Activated CD4-positive, alpha-beta memory T cell treated with anti-CD3 and anti-CD28 coated beads, Interleukin-2, amount 10 ng/mL, durations not matched to agents 7 days and 5 days (primary cell): ENCODE results near the gene TLK2. TPM values are rescaled to one million over a fixed set of nuclear protein-coding genes. Genes with fewer than 3 reads are reported as not detected.
"Not testable (repeated sequence)": the region's sequence is repeated elsewhere in the genome, so short reads cannot be mapped to it uniquely, and the experiment has no call there.

Experiments
- CTCF ChIA-PET: fragments of 350-600 bp; sonication (Branson Sonifier 250); formaldehyde crosslinking; loops from one replicate; lab custom pipeline; 2021; ENCODE audit warnings: antibody characterized with exemption, inconsistent platforms; lab: Charles Lee
- POLR2A ChIA-PET: fragments of 350-600 bp; sonication (Branson Sonifier 250); formaldehyde crosslinking; loops from one replicate; lab custom pipeline; 2021; ENCODE audit warnings: antibody characterized with exemption; lab: Charles Lee
- DNase-seq: peaks from one replicate; pipeline ENCODE4 v3.0.0-alpha.2; 2020
- H3K27ac Mint-ChIP-seq: one replicate; pipeline ENCODE4 v1.8.0; 2021; ENCODE audit warnings: mild to moderate bottlenecking, mixed read lengths
- H3K27me3 Mint-ChIP-seq: one replicate; pipeline ENCODE4 v1.8.0; 2021; ENCODE audit warnings: mixed read lengths
- H3K36me3 Mint-ChIP-seq: one replicate; pipeline ENCODE4 v1.8.0; 2021; ENCODE audit warnings: low read depth, mixed read lengths
- H3K4me1 Mint-ChIP-seq: one replicate; pipeline ENCODE4 v1.8.0; 2021; ENCODE audit warnings: mixed read lengths
- H3K4me3 Mint-ChIP-seq: one replicate; pipeline ENCODE4 v1.8.0; 2021; ENCODE audit warnings: mild to moderate bottlenecking, mixed read lengths
- H3K9me3 Mint-ChIP-seq: one replicate; pipeline ENCODE4 v1.8.0; 2021; ENCODE audit warnings: mixed read lengths
- total RNA-seq, 2 experiments: library from RNA; stranded (reverse); gene quantifications; one replicate each; pipeline ENCODE4 v1.2.3, GENCODE V29; 2021

Gene TLK2
- 10 to 100 TPM; 42.2 to 46.1 TPM for total RNA-seq

- H3K27me3 Mint-ChIP-seq = no peaks in the 10 kb centered on the region
- H3K9me3 Mint-ChIP-seq = no peaks in the 10 kb centered on the region
- peak within 1 kb of the TSS; percentile 93 for H3K27ac Mint-ChIP-seq
- ChIA-PET POLR2A (no interaction called here), CTCF (no interaction called here)
- peaks cover 18% of the 10 kb centered on the region for H3K36me3 Mint-ChIP-seq
- peak; percentile 82 for DNase-seq
- H3K4me3 Mint-ChIP-seq = peak within 1 kb of the TSS; percentile 91
- H3K4me1 Mint-ChIP-seq = peaks cover 32% of the 10 kb centered on the region
These were observed at the start of gene TLK2 for GRCh38 chr17:62478424-62478879. TLK2 (plus strand) TSS chr17:62478825; CDS start chr17:62481126, 2,301 bp downstream.

GRCh38 chr17:62435251-62435650 is 43.4 kb upstream of the TLK2 start:
- POLR2A ChIA-PET, H3K4me3 Mint-ChIP-seq: not testable (repeated sequence)
- H3K36me3 Mint-ChIP-seq = peaks cover 12% of the 10 kb centered on the region

GRCh38 chr17:62441181-62441580 is 37.4 kb upstream of the TLK2 start:
- CTCF ChIA-PET = interaction anchor here (0.7 kb wide), 1 partner anchor 122 kb away, joined by 3 read pairs; no protein-coding TSS in a partner anchor
- H3K4me1 Mint-ChIP-seq, H3K27ac Mint-ChIP-seq, POLR2A ChIA-PET, H3K4me3 Mint-ChIP-seq, H3K9me3 Mint-ChIP-seq, DNase-seq, H3K27me3 Mint-ChIP-seq: not testable (repeated sequence)
- peaks cover 25% of the 10 kb centered on the region for H3K36me3 Mint-ChIP-seq

More at GRCh38 chr17:62435251-62435650, 43.4 kb upstream of the TLK2 start:
- H3K4me1 Mint-ChIP-seq, DNase-seq, H3K9me3 Mint-ChIP-seq, H3K27ac Mint-ChIP-seq, CTCF ChIA-PET, H3K27me3 Mint-ChIP-seq: not testable (repeated sequence)

- H3K27me3 Mint-ChIP-seq = no peaks in the 10 kb centered on the region
- H3K36me3 Mint-ChIP-seq = peaks cover 37% of the 10 kb centered on the region
- H3K9me3 Mint-ChIP-seq = no peaks in the 10 kb centered on the region
- DNase-seq = no peak
- POLR2A ChIA-PET = no interaction called here
- CTCF ChIA-PET = no interaction called here
- H3K27ac Mint-ChIP-seq = no peak overlapping the region
- H3K4me1 Mint-ChIP-seq = no peaks in the 10 kb centered on the region
- H3K4me3 Mint-ChIP-seq = no peak overlapping the region
These were observed 34.6 kb upstream of the TLK2 start for GRCh38 chr17:62444063-62444462.

GRCh38 chr17:62445791-62446190 is 32.8 kb upstream of the TLK2 start:
- H3K27ac Mint-ChIP-seq, CTCF ChIA-PET, H3K4me1 Mint-ChIP-seq: not testable (repeated sequence)

GRCh38 chr17:62452195-62452594 is 26.4 kb upstream of the TLK2 start:
- POLR2A ChIA-PET = not testable (repeated sequence)

More at GRCh38 chr17:62445791-62446190, 32.8 kb upstream of the TLK2 start:
- H3K9me3 Mint-ChIP-seq, POLR2A ChIA-PET, H3K4me3 Mint-ChIP-seq, H3K27me3 Mint-ChIP-seq, DNase-seq: not testable (repeated sequence)
- H3K36me3 Mint-ChIP-seq = peaks cover 36% of the 10 kb centered on the region

GRCh38 chr17:62453041-62453440 is 25.6 kb upstream of the TLK2 start:
- CTCF ChIA-PET, DNase-seq, H3K27me3 Mint-ChIP-seq, H3K27ac Mint-ChIP-seq, H3K9me3 Mint-ChIP-seq, H3K4me3 Mint-ChIP-seq, POLR2A ChIA-PET, H3K36me3 Mint-ChIP-seq: not testable (repeated sequence)
- peaks cover 15% of the 10 kb centered on the region for H3K4me1 Mint-ChIP-seq

More at GRCh38 chr17:62452195-62452594, 26.4 kb upstream of the TLK2 start:
- DNase-seq, H3K27me3 Mint-ChIP-seq, H3K9me3 Mint-ChIP-seq, H3K4me3 Mint-ChIP-seq, H3K27ac Mint-ChIP-seq, CTCF ChIA-PET: not testable (repeated sequence)
- Mint-ChIP-seq H3K4me1 (peaks cover 11% of the 10 kb centered on the region), H3K36me3 (peaks cover 16% of the 10 kb centered on the region)

GRCh38 chr17:62453656-62454055 is 25.0 kb upstream of the TLK2 start:
- POLR2A ChIA-PET, H3K36me3 Mint-ChIP-seq, H3K27me3 Mint-ChIP-seq, H3K9me3 Mint-ChIP-seq, H3K4me3 Mint-ChIP-seq, DNase-seq, H3K27ac Mint-ChIP-seq, CTCF ChIA-PET: not testable (repeated sequence)
- peaks cover 21% of the 10 kb centered on the region for H3K4me1 Mint-ChIP-seq

GRCh38 chr17:62454111-62454510 is 24.5 kb upstream of the TLK2 start:
- POLR2A ChIA-PET, H3K9me3 Mint-ChIP-seq, DNase-seq, CTCF ChIA-PET, H3K27ac Mint-ChIP-seq, H3K36me3 Mint-ChIP-seq, H3K4me3 Mint-ChIP-seq, H3K27me3 Mint-ChIP-seq: not testable (repeated sequence)
- H3K4me1 Mint-ChIP-seq = peaks cover 23% of the 10 kb centered on the region

- Mint-ChIP-seq H3K9me3 (no peaks in the 10 kb centered on the region), H3K4me3 (no peak overlapping the region), H3K4me1 (peaks cover 23% of the 10 kb centered on the region), H3K27ac (no peak overlapping the region), H3K36me3 (peaks cover 4% of the 10 kb centered on the region), H3K27me3 (no peaks in the 10 kb centered on the region)
- ChIA-PET CTCF (no interaction called here), POLR2A (no interaction called here)
- no peak for DNase-seq
These were observed 22.6 kb upstream of the TLK2 start for GRCh38 chr17:62456016-62456415.

- H3K27ac Mint-ChIP-seq, H3K4me3 Mint-ChIP-seq, H3K36me3 Mint-ChIP-seq, POLR2A ChIA-PET, DNase-seq, H3K27me3 Mint-ChIP-seq, CTCF ChIA-PET, H3K9me3 Mint-ChIP-seq: not testable (repeated sequence)
- H3K4me1 Mint-ChIP-seq = peaks cover 19% of the 10 kb centered on the region
These were observed 20.1 kb upstream of the TLK2 start for GRCh38 chr17:62458483-62458882.

GRCh38 chr17:62464422-62464821 is 14.2 kb upstream of the TLK2 start:
- H3K27me3 Mint-ChIP-seq, H3K9me3 Mint-ChIP-seq, H3K27ac Mint-ChIP-seq, H3K4me3 Mint-ChIP-seq, CTCF ChIA-PET, H3K4me1 Mint-ChIP-seq, POLR2A ChIA-PET, H3K36me3 Mint-ChIP-seq, DNase-seq: not testable (repeated sequence)

GRCh38 chr17:62465271-62465670 is 13.4 kb upstream of the TLK2 start:
- H3K27ac Mint-ChIP-seq, POLR2A ChIA-PET, H3K27me3 Mint-ChIP-seq: not testable (repeated sequence)

GRCh38 chr17:62470666-62471379 is 7.8 kb upstream of the TLK2 start:
- H3K27ac Mint-ChIP-seq, CTCF ChIA-PET, H3K4me1 Mint-ChIP-seq, H3K9me3 Mint-ChIP-seq, H3K36me3 Mint-ChIP-seq, H3K27me3 Mint-ChIP-seq, H3K4me3 Mint-ChIP-seq, POLR2A ChIA-PET: not testable (repeated sequence)
- peak; percentile 43 for DNase-seq

More at GRCh38 chr17:62465271-62465670, 13.4 kb upstream of the TLK2 start:
- CTCF ChIA-PET, H3K4me1 Mint-ChIP-seq, DNase-seq, H3K4me3 Mint-ChIP-seq, H3K9me3 Mint-ChIP-seq, H3K36me3 Mint-ChIP-seq: not testable (repeated sequence)
